MCF 10A (cell line): ENCODE measurements around the gene TAF4. TPM values are rescaled to one million over a fixed set of nuclear protein-coding genes. Genes with fewer than 3 reads are reported as not detected.

Source experiments
- BruUV-seq: library from RNA; stranded (reverse); fragments of 400-500 nt; replicated peaks from 2 replicates; lab custom pipeline; 2021; lab: Mats Ljungman, UMichigan
- CTCF ChIA-PET: fragments of 300-600 bp; sonication (Branson Sonifier 250); formaldehyde crosslinking; extraction: SDS; loops from one replicate; lab custom pipeline; 2021; ENCODE audit warnings: antibody characterized with exemption, inconsistent platforms; lab: Yijun Ruan, JAX
- POLR2A ChIA-PET: fragments of 300-600, 350-650 bp; sonication (Branson Sonifier 250); formaldehyde crosslinking; extraction: SDS; loops from one replicate; lab custom pipeline; 2020; ENCODE audit warnings: antibody characterized with exemption, inconsistent platforms; lab: Yijun Ruan, JAX
- DNase-seq: peaks from one replicate; pipeline ENCODE4 v3.0.0-alpha.2; 2018; ENCODE audit not compliant: unreplicated experiment
- H3K27ac Mint-ChIP-seq: one replicate; pipeline ENCODE4 v1.8.0; 2022; ENCODE audit warnings: mild to moderate bottlenecking, low read depth, mixed read lengths; ENCODE audit not compliant: unreplicated experiment
- H3K27me3 Mint-ChIP-seq: one replicate; pipeline ENCODE4 v1.8.0; 2022; ENCODE audit warnings: mixed read lengths; ENCODE audit not compliant: insufficient read depth, unreplicated experiment
- H3K36me3 Mint-ChIP-seq: one replicate; pipeline ENCODE4 v1.8.0; 2022; ENCODE audit warnings: mild to moderate bottlenecking, moderate library complexity, mixed read lengths; ENCODE audit not compliant: insufficient read depth, unreplicated experiment
- H3K4me1 Mint-ChIP-seq: one replicate; pipeline ENCODE4 v1.8.0; 2022; ENCODE audit warnings: mixed read lengths; ENCODE audit not compliant: insufficient read depth, unreplicated experiment
- H3K4me3 Mint-ChIP-seq: one replicate; pipeline ENCODE4 v1.8.0; 2022; ENCODE audit warnings: mild to moderate bottlenecking, moderate library complexity, mixed read lengths; ENCODE audit not compliant: unreplicated experiment
- H3K9me3 Mint-ChIP-seq: one replicate; pipeline ENCODE4 v1.8.0; 2022; ENCODE audit warnings: mixed read lengths; ENCODE audit not compliant: unreplicated experiment
- intact Hi-C: fragments of 100-400 bp; cut with micrococcal nuclease; formaldehyde crosslinking; loops from 2 replicates; pipeline ENCODE4 v1.14.1; 2022
- total RNA-seq: library from RNA; stranded (reverse); gene quantifications from 2 replicates; pipeline ENCODE4 v1.2.3, GENCODE V29; 2022
- TF ChIP-seq, protein P1 (sequence below): fragments of 200-600 bp; IDR thresholded peaks from one replicate; pipeline ENCODE4 v1.8.0; 2022; ENCODE audit warnings: antibody characterized with exemption, mild to moderate bottlenecking; ENCODE audit not compliant: unreplicated experiment

Gene TAF4
- total RNA-seq, 1 experiment from 2014 or later, result 15.9 TPM

DNA sequence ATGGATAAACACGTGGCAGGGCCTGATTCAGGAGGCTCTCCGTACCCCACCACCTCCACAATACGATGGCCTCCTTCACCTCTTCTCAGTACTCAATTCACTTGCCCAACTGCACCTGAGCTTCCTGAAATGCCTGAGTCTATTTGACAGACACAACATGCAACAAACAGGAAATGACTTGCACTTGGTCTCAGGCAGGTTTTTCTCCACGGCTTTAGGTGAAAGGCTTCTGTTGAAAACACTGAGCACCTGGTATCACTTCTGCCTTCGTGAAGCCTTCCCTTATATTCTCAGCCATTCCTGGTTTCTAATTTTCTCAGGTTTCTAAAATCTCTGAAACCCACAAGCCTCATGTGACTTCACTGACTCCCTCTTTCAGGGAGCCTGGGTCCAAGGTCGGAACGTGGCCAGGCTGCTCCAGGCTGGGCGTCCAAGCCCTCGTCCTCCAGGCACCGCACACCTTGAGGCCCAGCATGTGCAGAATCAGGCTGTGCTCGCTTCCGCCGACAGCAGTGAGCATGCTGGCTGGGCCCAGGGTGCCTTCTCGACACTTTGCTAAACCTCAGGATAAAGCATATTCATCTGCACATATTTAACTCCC is 34.7 kb downstream of the TAF4 start:
- no peak for DNase-seq
- TF ChIP-seq, protein P1, sequence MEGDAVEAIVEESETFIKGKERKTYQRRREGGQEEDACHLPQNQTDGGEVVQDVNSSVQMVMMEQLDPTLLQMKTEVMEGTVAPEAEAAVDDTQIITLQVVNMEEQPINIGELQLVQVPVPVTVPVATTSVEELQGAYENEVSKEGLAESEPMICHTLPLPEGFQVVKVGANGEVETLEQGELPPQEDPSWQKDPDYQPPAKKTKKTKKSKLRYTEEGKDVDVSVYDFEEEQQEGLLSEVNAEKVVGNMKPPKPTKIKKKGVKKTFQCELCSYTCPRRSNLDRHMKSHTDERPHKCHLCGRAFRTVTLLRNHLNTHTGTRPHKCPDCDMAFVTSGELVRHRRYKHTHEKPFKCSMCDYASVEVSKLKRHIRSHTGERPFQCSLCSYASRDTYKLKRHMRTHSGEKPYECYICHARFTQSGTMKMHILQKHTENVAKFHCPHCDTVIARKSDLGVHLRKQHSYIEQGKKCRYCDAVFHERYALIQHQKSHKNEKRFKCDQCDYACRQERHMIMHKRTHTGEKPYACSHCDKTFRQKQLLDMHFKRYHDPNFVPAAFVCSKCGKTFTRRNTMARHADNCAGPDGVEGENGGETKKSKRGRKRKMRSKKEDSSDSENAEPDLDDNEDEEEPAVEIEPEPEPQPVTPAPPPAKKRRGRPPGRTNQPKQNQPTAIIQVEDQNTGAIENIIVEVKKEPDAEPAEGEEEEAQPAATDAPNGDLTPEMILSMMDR, result no peak
- intact Hi-C loops, result no loop called here
- BruUV-seq, result no TSS peak
- Mint-ChIP-seq H3K9me3 (no peaks in the 10 kb centered on the region), H3K4me1 (peaks cover 18% of the 10 kb centered on the region), H3K27me3 (no peaks in the 10 kb centered on the region), H3K4me3 (no peak overlapping the region), H3K27ac (no peak overlapping the region), H3K36me3 (peaks cover 8% of the 10 kb centered on the region)
- CTCF ChIA-PET, result interaction anchor here (0.6 to 3.6 kb wide), 3 partner anchors 20 to 1727 kb away, joined by 3 to 20 read pairs (median 3); no protein-coding TSS in a partner anchor
- POLR2A ChIA-PET, result interaction anchor here (0.7 kb wide), 1 partner anchor 34 kb away, joined by 3 read pairs; no protein-coding TSS in a partner anchor

DNA sequence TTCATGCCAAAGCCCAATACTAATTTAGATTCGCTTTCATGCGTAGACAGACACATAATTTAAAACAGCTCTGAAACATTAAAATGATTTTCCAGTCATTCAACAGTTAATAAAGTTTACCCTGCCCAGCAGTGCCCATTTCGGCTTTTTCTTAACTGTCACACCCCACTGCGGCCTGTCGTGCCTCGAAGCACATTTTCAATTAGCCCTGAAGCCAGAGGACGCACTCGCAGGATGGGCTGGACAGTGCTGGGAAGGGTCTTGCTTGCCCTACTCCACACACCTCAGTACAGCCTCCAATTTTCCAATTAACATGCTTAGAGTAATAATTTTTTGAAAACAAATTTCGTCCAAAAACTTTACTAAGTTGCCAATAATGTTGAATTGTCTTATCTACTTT is 35.3 kb downstream of the TAF4 start:
- Mint-ChIP-seq H3K27me3 (no peaks in the 10 kb centered on the region), H3K27ac (no peak overlapping the region), H3K9me3 (no peaks in the 10 kb centered on the region), H3K36me3 (peaks cover 8% of the 10 kb centered on the region), H3K4me3 (no peak overlapping the region), H3K4me1 (peaks cover 17% of the 10 kb centered on the region)
- ChIA-PET POLR2A (interaction anchor here (0.7 kb wide), 1 partner anchor 35 kb away, joined by 3 read pairs; no protein-coding TSS in a partner anchor), CTCF (interaction anchor here (3.6 kb wide), 1 partner anchor 19 kb away, joined by 20 read pairs; no protein-coding TSS in a partner anchor)
- no TSS peak for BruUV-seq
- intact Hi-C loops, result no loop called here
- TF ChIP-seq, protein P1, result no peak
- DNase-seq, result no peak

DNA sequence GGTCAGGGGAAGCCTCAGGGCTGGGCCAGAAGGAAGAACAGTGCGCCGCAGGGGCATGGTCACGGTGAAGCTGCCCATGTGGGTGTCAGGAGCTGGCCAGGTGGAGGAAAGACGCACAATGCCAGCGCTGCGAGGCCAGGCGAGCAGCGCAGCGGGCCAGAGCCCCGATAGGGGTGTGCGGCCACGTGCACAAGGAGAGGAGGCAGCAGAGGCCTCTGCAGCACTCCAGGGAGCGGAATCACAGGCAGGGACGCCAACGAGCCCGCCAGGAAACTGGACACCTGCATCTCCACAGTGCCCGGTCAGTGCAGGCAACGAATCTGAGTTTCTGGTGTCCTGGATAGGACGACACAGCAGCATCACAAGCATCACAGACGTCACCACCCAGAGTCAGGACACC is 35.7 kb downstream of the TAF4 start:
- no peak overlapping the region for H3K4me3 Mint-ChIP-seq
- no peaks in the 10 kb centered on the region for H3K27me3 Mint-ChIP-seq
- no TSS peak for BruUV-seq
- intact Hi-C loops, result no loop called here
- CTCF ChIA-PET, result interaction anchor here (0.6 to 3.6 kb wide), 3 partner anchors 19 to 1030 kb away, joined by 3 to 20 read pairs (median 4); no protein-coding TSS in a partner anchor
- POLR2A ChIA-PET, result no interaction called here
- H3K27ac Mint-ChIP-seq, result no peak overlapping the region
- no peaks in the 10 kb centered on the region for H3K9me3 Mint-ChIP-seq
- DNase-seq, result no peak
- TF ChIP-seq, protein P1, result no peak
- peaks cover 13% of the 10 kb centered on the region for H3K4me1 Mint-ChIP-seq
- H3K36me3 Mint-ChIP-seq, result peaks cover 8% of the 10 kb centered on the region

DNA sequence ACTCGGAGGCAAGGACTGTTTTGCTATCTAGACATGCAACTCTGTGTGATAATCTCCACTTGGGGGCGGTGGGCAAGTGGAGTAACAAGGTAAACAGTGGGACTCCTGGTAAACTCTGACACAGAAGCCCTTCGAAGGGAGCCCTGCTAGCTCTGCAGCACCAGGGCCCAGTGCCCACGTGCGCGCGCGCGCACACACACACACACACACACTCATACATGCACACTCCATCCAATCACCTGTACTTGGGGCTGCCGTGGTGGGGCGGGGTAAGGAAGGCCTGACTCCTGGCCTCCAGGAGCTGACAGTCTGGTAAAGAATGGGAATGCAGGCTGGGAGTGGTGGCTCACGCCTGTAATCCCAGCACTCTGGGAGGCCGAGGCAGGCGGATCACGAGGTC is 36.4 kb downstream of the TAF4 start:
- POLR2A ChIA-PET, result no interaction called here
- H3K27ac Mint-ChIP-seq, result no peak overlapping the region

More for the DNA sequence above, 36.4 kb downstream of the TAF4 start:
- Mint-ChIP-seq H3K4me1 (peaks cover 13% of the 10 kb centered on the region), H3K27me3 (no peaks in the 10 kb centered on the region), H3K36me3 (peaks cover 8% of the 10 kb centered on the region), H3K4me3 (no peak overlapping the region), H3K9me3 (no peaks in the 10 kb centered on the region)
- intact Hi-C loops, result no loop called here
- no TSS peak for BruUV-seq
- DNase-seq, result no peak
- CTCF ChIA-PET, result interaction anchor here (0.6 to 0.9 kb wide), 4 partner anchors 92 to 1030 kb away, joined by 3 to 4 read pairs (median 4); no protein-coding TSS in a partner anchor
- TF ChIP-seq, protein P1, result no peak
